Loucy (cell line): ENCODE results near the gene ADAMTS2.

Source experiments
- H2AFZ ChIP-seq: fragments of 200-600 bp; sonication (generic); 2 replicates; pipeline ENCODE4 v1.6.0; 2016; ENCODE audit warnings: antibody characterized with exemption, mild to moderate bottlenecking, low read length, moderate library complexity
- H3F3A ChIP-seq: fragments of 200-600 bp; 2 replicates; pipeline ENCODE4 v1.6.0; 2016; ENCODE audit warnings: antibody characterized with exemption, low read depth, mild to moderate bottlenecking
- H3K27me3 ChIP-seq: fragments of 200-600 bp; sonication (generic); 2 replicates; pipeline ENCODE4 v1.6.1; 2014; ENCODE audit warnings: low read length, mild to moderate bottlenecking; ENCODE audit not compliant: insufficient read depth, poor library complexity, severe bottlenecking
- H3K36me3 ChIP-seq: fragments of 200-600 bp; sonication (generic); 2 replicates; pipeline ENCODE4 v1.6.1; 2016; ENCODE audit warnings: low read length; ENCODE audit not compliant: insufficient read depth
- H3K4me1 ChIP-seq: fragments of 200-600 bp; sonication (generic); 2 replicates; pipeline ENCODE4 v1.5.1; 2014; ENCODE audit warnings: low read length, mild to moderate bottlenecking; ENCODE audit not compliant: insufficient read depth, poor library complexity, severe bottlenecking
- H3K4me2 ChIP-seq: fragments of 200-600 bp; sonication (generic); 2 replicates; pipeline ENCODE4 v1.6.0; 2014; ENCODE audit warnings: antibody characterized with exemption, low read length, low read depth, mild to moderate bottlenecking; ENCODE audit not compliant: poor library complexity, severe bottlenecking
- H3K4me3 ChIP-seq: fragments of 200-600 bp; sonication (generic); 2 replicates; pipeline ENCODE4 v1.5.1; 2014; ENCODE audit warnings: low read length, mild to moderate bottlenecking, mixed read lengths; ENCODE audit not compliant: poor library complexity, severe bottlenecking
- H3K79me2 ChIP-seq: fragments of 200-600 bp; sonication (generic); 2 replicates; pipeline ENCODE4 v1.6.1; 2014; ENCODE audit warnings: low read length; ENCODE audit not compliant: insufficient read depth
- H3K9ac ChIP-seq: fragments of 200-600 bp; sonication (generic); 2 replicates; pipeline ENCODE4 v1.6.0; 2014; ENCODE audit warnings: mild to moderate bottlenecking, low read depth, low read length, moderate library complexity; ENCODE audit not compliant: poor library complexity, severe bottlenecking
- H3K9me2 ChIP-seq: fragments of 200-600 bp; sonication (generic); replicated peaks from 2 replicates; pipeline ENCODE4 v1.6.1; 2016; ENCODE audit warnings: low read depth, low read length, mixed read lengths
- H3K9me3 ChIP-seq: fragments of 200-600 bp; sonication (generic); 2 replicates; pipeline ENCODE4 v1.6.1; 2014; ENCODE audit warnings: mild to moderate bottlenecking, antibody characterized with exemption, low read length, low read depth; ENCODE audit not compliant: insufficient read depth
- H4K20me1 ChIP-seq: fragments of 200-600 bp; sonication (generic); 2 replicates; pipeline ENCODE4 v1.6.0; 2014; ENCODE audit warnings: antibody characterized with exemption, low read length, mild to moderate bottlenecking; ENCODE audit not compliant: insufficient read depth, poor library complexity, severe bottlenecking
- EZH2phosphoT487 ChIP-seq: fragments of 200-600 bp; IDR thresholded peaks from 2 replicates; pipeline ENCODE4 v1.6.1; 2018; ENCODE audit warnings: antibody characterized with exemption, mild to moderate bottlenecking, moderate library complexity, borderline replicate concordance
- TF ChIP-seq, protein P1 (sequence below): fragments of 200-600 bp; sonication (generic); conservative IDR thresholded peaks from 2 replicates; pipeline ENCODE4 v1.5.1; 2014; ENCODE audit warnings: mild to moderate bottlenecking, antibody characterized with exemption, low read length

ADAMTS2 gene

GRCh38 chr5:179187681-179188575 is 157.3 kb downstream of the ADAMTS2 start:
- H3K4me1 ChIP-seq: no peaks in the 10 kb centered on the region
- TF ChIP-seq, protein P1, sequence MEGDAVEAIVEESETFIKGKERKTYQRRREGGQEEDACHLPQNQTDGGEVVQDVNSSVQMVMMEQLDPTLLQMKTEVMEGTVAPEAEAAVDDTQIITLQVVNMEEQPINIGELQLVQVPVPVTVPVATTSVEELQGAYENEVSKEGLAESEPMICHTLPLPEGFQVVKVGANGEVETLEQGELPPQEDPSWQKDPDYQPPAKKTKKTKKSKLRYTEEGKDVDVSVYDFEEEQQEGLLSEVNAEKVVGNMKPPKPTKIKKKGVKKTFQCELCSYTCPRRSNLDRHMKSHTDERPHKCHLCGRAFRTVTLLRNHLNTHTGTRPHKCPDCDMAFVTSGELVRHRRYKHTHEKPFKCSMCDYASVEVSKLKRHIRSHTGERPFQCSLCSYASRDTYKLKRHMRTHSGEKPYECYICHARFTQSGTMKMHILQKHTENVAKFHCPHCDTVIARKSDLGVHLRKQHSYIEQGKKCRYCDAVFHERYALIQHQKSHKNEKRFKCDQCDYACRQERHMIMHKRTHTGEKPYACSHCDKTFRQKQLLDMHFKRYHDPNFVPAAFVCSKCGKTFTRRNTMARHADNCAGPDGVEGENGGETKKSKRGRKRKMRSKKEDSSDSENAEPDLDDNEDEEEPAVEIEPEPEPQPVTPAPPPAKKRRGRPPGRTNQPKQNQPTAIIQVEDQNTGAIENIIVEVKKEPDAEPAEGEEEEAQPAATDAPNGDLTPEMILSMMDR: no peak
- no peak for TF ChIP-seq EZH2phosphoT487
- H3K4me2 ChIP-seq: no peak overlapping the region
- no peaks in the 10 kb centered on the region for H3K9me3 ChIP-seq
- no peak overlapping the region for H3K4me3 ChIP-seq
- no peaks in the 10 kb centered on the region for H3F3A ChIP-seq
- no peaks in the 10 kb centered on the region for H3K9me2 ChIP-seq
- no peaks in the 10 kb centered on the region for H3K79me2 ChIP-seq
- no peak overlapping the region for H2AFZ ChIP-seq
- no peaks in the 10 kb centered on the region for H3K36me3 ChIP-seq
- H3K27me3 ChIP-seq: no peaks in the 10 kb centered on the region
- no peak overlapping the region for H3K9ac ChIP-seq
- no peaks in the 10 kb centered on the region for H4K20me1 ChIP-seq

DNA sequence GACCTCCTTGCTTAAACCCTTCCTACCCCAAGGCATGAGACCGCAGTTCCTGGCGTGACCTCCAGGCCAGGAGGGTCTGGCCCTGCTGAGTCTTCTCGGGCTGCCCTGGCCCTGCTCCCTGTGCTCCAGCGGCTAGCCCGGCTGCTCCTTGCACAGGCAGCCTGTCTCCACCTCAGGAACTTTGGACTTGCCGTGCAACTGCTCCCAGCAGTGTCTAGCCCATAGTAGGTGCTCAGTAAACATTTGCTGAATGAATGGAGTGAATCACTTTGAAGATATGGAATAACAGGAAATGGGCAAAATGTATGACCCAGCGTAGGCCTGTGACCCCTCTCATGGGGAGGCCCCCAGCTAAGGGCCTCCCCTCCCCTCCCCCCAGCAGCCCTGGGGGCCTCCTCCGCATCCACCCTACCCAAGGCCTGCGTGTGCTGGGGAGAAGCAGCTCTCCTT is 158.0 kb downstream of the ADAMTS2 start:
- no peak for TF ChIP-seq EZH2phosphoT487
- TF ChIP-seq, protein P1: no peak
- H2AFZ ChIP-seq: no peak overlapping the region
- no peak overlapping the region for H3K4me3 ChIP-seq
- no peaks in the 10 kb centered on the region for H3K79me2 ChIP-seq
- no peaks in the 10 kb centered on the region for H3K9me2 ChIP-seq
- no peaks in the 10 kb centered on the region for H3K9me3 ChIP-seq
- no peaks in the 10 kb centered on the region for H4K20me1 ChIP-seq
- no peaks in the 10 kb centered on the region for H3K4me1 ChIP-seq
- H3K9ac ChIP-seq: no peak overlapping the region
- no peaks in the 10 kb centered on the region for H3K27me3 ChIP-seq
- no peaks in the 10 kb centered on the region for H3K36me3 ChIP-seq
- H3F3A ChIP-seq: no peaks in the 10 kb centered on the region
- no peak overlapping the region for H3K4me2 ChIP-seq

DNA sequence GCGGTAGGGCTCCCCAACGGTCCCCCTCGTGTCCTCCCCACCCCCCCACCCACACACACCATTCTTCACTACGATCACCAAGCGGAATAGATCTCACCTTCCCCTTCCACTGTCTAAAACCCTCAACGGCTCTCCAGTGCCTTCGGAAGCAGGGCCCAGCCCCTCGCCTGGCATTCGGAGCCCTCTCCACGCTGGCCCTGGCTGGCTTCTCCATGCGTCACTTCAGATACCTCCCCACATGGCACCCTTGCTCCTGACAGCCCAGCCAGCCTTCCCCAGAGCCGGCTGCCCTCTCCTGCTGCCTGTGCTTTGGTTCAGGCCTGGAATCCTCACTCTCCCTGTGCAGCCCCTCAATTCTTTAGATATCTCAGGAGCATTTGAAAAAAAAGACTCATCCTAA is 158.5 kb downstream of the ADAMTS2 start:
- Histone ChIP-seq H4K20me1 (no peaks in the 10 kb centered on the region), H3K9ac (no peak overlapping the region), H3K9me3 (no peaks in the 10 kb centered on the region), H3K4me3 (no peak overlapping the region), H2AFZ (no peak overlapping the region), H3K79me2 (no peaks in the 10 kb centered on the region), H3F3A (no peaks in the 10 kb centered on the region), H3K27me3 (no peaks in the 10 kb centered on the region), H3K4me2 (no peak overlapping the region), H3K9me2 (no peaks in the 10 kb centered on the region), H3K4me1 (no peaks in the 10 kb centered on the region), H3K36me3 (no peaks in the 10 kb centered on the region)
- TF ChIP-seq EZH2phosphoT487: no peak
- TF ChIP-seq, protein P1: no peak
